GM23338 (cell line): ENCODE results near the gene DMRTC2.

Experiments used
- EZH2 ChIP-seq: fragments of 200-600 bp; sonication (generic); IDR thresholded peaks from one replicate; pipeline ENCODE4 v1.8.0; 2017; ENCODE audit warnings: antibody characterized with exemption, mild to moderate bottlenecking, low read depth; ENCODE audit not compliant: unreplicated experiment
- EZH2phosphoT487 ChIP-seq: fragments of 200-600 bp; sonication (generic); IDR thresholded peaks from one replicate; pipeline ENCODE4 v1.8.1; 2018; ENCODE audit warnings: antibody characterized with exemption; ENCODE audit not compliant: unreplicated experiment
- JUNB ChIP-seq: IDR thresholded peaks from one replicate; pipeline ENCODE4 v1.6.1; 2016; ENCODE audit warnings: antibody characterized with exemption; ENCODE audit not compliant: unreplicated experiment
- POLR2AphosphoS5 ChIP-seq: IDR thresholded peaks from 2 replicates; pipeline ENCODE4 v1.6.1; 2016; ENCODE audit warnings: antibody characterized with exemption, low read depth
- STAT1 ChIP-seq: IDR thresholded peaks from one replicate; pipeline ENCODE4 v1.6.1; 2016; ENCODE audit warnings: antibody characterized with exemption; ENCODE audit not compliant: unreplicated experiment
- ZNF114 ChIP-seq: fragments of 250-450 bp; sonication (Bioruptor Pico); IDR thresholded peaks from 2 replicates; pipeline ENCODE4 v1.5.0; 2020; ENCODE audit warnings: mild to moderate bottlenecking, moderate library complexity
- ZNF331 ChIP-seq: fragments of 250-450 bp; sonication (Bioruptor Pico); IDR thresholded peaks from 2 replicates; pipeline ENCODE4 v1.5.0; 2020; ENCODE audit warnings: low read depth, mild to moderate bottlenecking, moderate library complexity
- TF ChIP-seq, protein P1 (sequence below), 2 experiments: fragments of 200-600 bp in 1 of 2; sonication (generic) in 1 of 2; conservative IDR thresholded peaks; 2 replicates each; pipeline versions ENCODE4 v1.5.1 to v1.6.1; 2016 to 2017; ENCODE audit warnings: antibody characterized with exemption in 2 of 2, low read depth in 2 of 2, mild to moderate bottlenecking in 2 of 2, moderate library complexity in 1 of 2
- TF ChIP-seq, protein P2 (sequence below): IDR thresholded peaks from one replicate; pipeline ENCODE4 v1.6.1; 2018; ENCODE audit warnings: antibody characterized with exemption; ENCODE audit not compliant: unreplicated experiment

DNA sequence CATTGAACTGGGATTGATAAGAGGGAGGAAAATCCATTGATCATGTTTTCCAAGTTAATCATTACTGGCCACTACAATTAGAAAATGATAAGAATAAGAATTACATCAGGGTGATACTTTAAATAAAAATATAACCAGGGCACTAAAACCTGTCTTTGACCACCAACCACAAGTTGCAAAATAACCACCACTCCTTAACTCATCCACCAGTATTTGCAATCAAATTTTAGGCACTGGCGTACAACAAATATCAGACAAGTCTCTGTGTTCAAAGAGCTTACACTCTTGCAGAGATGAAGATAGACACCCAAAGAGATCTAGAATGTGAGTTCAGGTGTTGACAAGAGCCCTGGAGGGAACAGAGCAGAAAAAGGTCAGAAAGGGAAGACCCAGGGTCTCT is 47.9 kb upstream of the DMRTC2 start:
- TF ChIP-seq, protein P1, sequence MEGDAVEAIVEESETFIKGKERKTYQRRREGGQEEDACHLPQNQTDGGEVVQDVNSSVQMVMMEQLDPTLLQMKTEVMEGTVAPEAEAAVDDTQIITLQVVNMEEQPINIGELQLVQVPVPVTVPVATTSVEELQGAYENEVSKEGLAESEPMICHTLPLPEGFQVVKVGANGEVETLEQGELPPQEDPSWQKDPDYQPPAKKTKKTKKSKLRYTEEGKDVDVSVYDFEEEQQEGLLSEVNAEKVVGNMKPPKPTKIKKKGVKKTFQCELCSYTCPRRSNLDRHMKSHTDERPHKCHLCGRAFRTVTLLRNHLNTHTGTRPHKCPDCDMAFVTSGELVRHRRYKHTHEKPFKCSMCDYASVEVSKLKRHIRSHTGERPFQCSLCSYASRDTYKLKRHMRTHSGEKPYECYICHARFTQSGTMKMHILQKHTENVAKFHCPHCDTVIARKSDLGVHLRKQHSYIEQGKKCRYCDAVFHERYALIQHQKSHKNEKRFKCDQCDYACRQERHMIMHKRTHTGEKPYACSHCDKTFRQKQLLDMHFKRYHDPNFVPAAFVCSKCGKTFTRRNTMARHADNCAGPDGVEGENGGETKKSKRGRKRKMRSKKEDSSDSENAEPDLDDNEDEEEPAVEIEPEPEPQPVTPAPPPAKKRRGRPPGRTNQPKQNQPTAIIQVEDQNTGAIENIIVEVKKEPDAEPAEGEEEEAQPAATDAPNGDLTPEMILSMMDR (conservative IDR thresholded peaks at IDR 0.05; ENCODE audit: low read depth in 2 of 2), result no peak
- no peak for TF ChIP-seq EZH2phosphoT487
- TF ChIP-seq EZH2, result no peak
- TF ChIP-seq STAT1, result no peak
- TF ChIP-seq JUNB, result no peak
- TF ChIP-seq POLR2AphosphoS5, result no peak
- TF ChIP-seq, protein P2, sequence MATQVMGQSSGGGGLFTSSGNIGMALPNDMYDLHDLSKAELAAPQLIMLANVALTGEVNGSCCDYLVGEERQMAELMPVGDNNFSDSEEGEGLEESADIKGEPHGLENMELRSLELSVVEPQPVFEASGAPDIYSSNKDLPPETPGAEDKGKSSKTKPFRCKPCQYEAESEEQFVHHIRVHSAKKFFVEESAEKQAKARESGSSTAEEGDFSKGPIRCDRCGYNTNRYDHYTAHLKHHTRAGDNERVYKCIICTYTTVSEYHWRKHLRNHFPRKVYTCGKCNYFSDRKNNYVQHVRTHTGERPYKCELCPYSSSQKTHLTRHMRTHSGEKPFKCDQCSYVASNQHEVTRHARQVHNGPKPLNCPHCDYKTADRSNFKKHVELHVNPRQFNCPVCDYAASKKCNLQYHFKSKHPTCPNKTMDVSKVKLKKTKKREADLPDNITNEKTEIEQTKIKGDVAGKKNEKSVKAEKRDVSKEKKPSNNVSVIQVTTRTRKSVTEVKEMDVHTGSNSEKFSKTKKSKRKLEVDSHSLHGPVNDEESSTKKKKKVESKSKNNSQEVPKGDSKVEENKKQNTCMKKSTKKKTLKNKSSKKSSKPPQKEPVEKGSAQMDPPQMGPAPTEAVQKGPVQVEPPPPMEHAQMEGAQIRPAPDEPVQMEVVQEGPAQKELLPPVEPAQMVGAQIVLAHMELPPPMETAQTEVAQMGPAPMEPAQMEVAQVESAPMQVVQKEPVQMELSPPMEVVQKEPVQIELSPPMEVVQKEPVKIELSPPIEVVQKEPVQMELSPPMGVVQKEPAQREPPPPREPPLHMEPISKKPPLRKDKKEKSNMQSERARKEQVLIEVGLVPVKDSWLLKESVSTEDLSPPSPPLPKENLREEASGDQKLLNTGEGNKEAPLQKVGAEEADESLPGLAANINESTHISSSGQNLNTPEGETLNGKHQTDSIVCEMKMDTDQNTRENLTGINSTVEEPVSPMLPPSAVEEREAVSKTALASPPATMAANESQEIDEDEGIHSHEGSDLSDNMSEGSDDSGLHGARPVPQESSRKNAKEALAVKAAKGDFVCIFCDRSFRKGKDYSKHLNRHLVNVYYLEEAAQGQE, result no peak
- TF ChIP-seq ZNF331 (CRISPR knock-in tag), result no peak
- no peak for TF ChIP-seq ZNF114 (CRISPR knock-in tag)
